SK-N-SH treated with all-trans-retinoic acid at 6 μM for 48 hours (cell line): ENCODE data around the gene PIAS3.

ENCODE experiments used
- ATAC-seq: fragments of 200-7000 bp; cut with Tn5 transposase; 3 replicates; pipeline ENCODE4 v1.9.1; 2020; ENCODE audit warnings: mild to moderate bottlenecking, moderate library complexity
- ARNTL ChIP-seq: fragments of 450-650 bp; formaldehyde crosslinking; IDR thresholded peaks from 2 replicates; pipeline ENCODE4 v1.5.0; 2020; ENCODE audit warnings: low read depth, mild to moderate bottlenecking, moderate library complexity, borderline replicate concordance
- CREB5 ChIP-seq: fragments of 250-450 bp; sonication (Bioruptor Pico); IDR thresholded peaks from 2 replicates; pipeline ENCODE4 v1.5.1; 2020; ENCODE audit warnings: low read depth, mild to moderate bottlenecking, moderate library complexity
- CSDC2 ChIP-seq: fragments of 250-450 bp; sonication (Bioruptor Pico); IDR thresholded peaks from 2 replicates; pipeline ENCODE4 v1.5.0; 2020; ENCODE audit warnings: mild to moderate bottlenecking, moderate library complexity
- ESRRG ChIP-seq: fragments of 250-450 bp; sonication (Bioruptor Pico); IDR thresholded peaks from 2 replicates; pipeline ENCODE4 v1.6.1; 2021; ENCODE audit warnings: mild to moderate bottlenecking
- GLIS3 ChIP-seq: fragments of 250-450 bp; sonication (Bioruptor Pico); IDR thresholded peaks from 2 replicates; pipeline ENCODE4 v1.5.0; 2020; ENCODE audit warnings: mild to moderate bottlenecking, moderate library complexity
- ISL1 ChIP-seq: fragments of 250-450 bp; sonication (Bioruptor Pico); IDR thresholded peaks from 2 replicates; pipeline ENCODE4 v2.1.2; 2022; ENCODE audit warnings: mild to moderate bottlenecking, moderate library complexity
- OSR1 ChIP-seq: fragments of 250-450 bp; sonication (Bioruptor Pico); IDR thresholded peaks from 2 replicates; pipeline ENCODE4 v1.8.0; 2022; ENCODE audit warnings: moderate library complexity, mild to moderate bottlenecking, inconsistent platforms
- PPARA ChIP-seq: fragments of 250-450 bp; sonication (Bioruptor Pico); IDR thresholded peaks from 2 replicates; pipeline ENCODE4 v1.5.0; 2020; ENCODE audit warnings: mild to moderate bottlenecking, borderline replicate concordance
- RARB ChIP-seq: fragments of 250-450 bp; sonication (Bioruptor Pico); IDR thresholded peaks from 2 replicates; pipeline ENCODE4 v1.8.0; 2021; ENCODE audit warnings: mild to moderate bottlenecking, moderate library complexity
- SNAI2 ChIP-seq: fragments of 250-450 bp; sonication (Bioruptor Pico); IDR thresholded peaks from 2 replicates; pipeline ENCODE4 v1.5.0; 2020; ENCODE audit warnings: mild to moderate bottlenecking, moderate library complexity
- TCF4 ChIP-seq: fragments of 250-450 bp; sonication (Bioruptor Pico); IDR thresholded peaks from 2 replicates; pipeline ENCODE4 v1.8.0; 2021; ENCODE audit warnings: mild to moderate bottlenecking, moderate library complexity, borderline replicate concordance
- TOX ChIP-seq: fragments of 250-450 bp; sonication (Bioruptor Pico); IDR thresholded peaks from 2 replicates; pipeline ENCODE4 v1.8.0; 2021; ENCODE audit warnings: mild to moderate bottlenecking, moderate library complexity, borderline replicate concordance
- TSHZ2 ChIP-seq: fragments of 250-450 bp; sonication (Bioruptor Pico); IDR thresholded peaks from 2 replicates; pipeline ENCODE4 v1.5.0; 2020; ENCODE audit warnings: mild to moderate bottlenecking, moderate library complexity
- ZC3H10 ChIP-seq: fragments of 250-450 bp; sonication (Bioruptor Pico); IDR thresholded peaks from 2 replicates; pipeline ENCODE4 v1.5.1; 2021; ENCODE audit warnings: mild to moderate bottlenecking, moderate library complexity
- ZFP3 ChIP-seq: fragments of 250-450 bp; sonication (Bioruptor Pico); IDR thresholded peaks from 2 replicates; pipeline ENCODE4 v1.5.0; 2020; ENCODE audit warnings: mild to moderate bottlenecking, moderate library complexity
- ZFP30 ChIP-seq: fragments of 450-650 bp; formaldehyde crosslinking; IDR thresholded peaks from 2 replicates; pipeline ENCODE4 v1.5.0; 2022; ENCODE audit warnings: mild to moderate bottlenecking, moderate library complexity
- ZNF565 ChIP-seq: fragments of 450-650 bp; formaldehyde crosslinking; conservative IDR thresholded peaks from 2 replicates; pipeline ENCODE4 v1.5.0; 2020; ENCODE audit warnings: low read depth, mild to moderate bottlenecking, moderate library complexity
- TF ChIP-seq, protein P1 (sequence below): fragments of 250-450 bp; sonication (Bioruptor Pico); IDR thresholded peaks from 2 replicates; pipeline ENCODE4 v1.8.0; 2021; ENCODE audit warnings: low read depth, mild to moderate bottlenecking, moderate library complexity, borderline replicate concordance
- TF ChIP-seq, protein P2 (sequence below): fragments of 250-450 bp; sonication (Bioruptor Pico); IDR thresholded peaks from 2 replicates; pipeline ENCODE4 v1.8.0; 2020; ENCODE audit warnings: mild to moderate bottlenecking, moderate library complexity, borderline replicate concordance

PIAS3 gene

DNA sequence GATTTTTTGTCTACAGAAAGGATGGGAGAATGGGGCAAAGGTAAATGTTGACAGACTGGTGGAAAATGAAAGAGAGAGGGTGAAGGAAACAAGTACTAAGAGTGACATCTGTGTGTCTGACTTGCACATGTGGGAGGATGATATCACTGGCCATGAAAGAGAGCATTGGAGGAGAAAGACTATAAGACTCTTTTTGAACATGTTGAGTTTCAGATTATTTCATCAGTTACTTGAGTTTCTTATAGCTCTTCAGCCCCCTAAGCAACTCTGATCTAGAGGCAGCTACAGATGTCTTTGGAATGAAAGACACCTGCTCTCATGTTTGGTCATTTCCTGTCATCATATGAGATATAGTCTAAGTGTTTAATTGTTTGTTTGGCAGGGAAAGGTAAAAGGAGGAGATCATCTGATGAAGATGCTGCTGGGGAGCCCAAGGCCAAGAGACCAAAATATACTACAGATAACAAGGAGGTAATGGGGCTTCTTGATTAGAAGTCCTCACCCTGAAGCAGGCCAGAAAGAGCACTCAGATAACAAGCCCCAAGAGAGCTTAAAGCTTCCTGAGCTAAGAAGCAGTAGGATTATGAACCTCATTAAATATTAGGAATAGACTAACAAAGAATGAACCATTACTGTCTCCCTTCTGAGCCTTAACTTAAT lies 30.4 kb downstream of the PIAS3 start:
- ATAC-seq = no peak
- TF ChIP-seq ZC3H10 (CRISPR knock-in tag) (no peak), TSHZ2 (CRISPR knock-in tag) (no peak), ISL1 (CRISPR knock-in tag) (no peak), TCF4 (CRISPR knock-in tag) (no peak), RARB (CRISPR knock-in tag) (no peak), CREB5 (CRISPR knock-in tag) (no peak), GLIS3 (CRISPR knock-in tag) (no peak)
- TF ChIP-seq, protein P1, sequence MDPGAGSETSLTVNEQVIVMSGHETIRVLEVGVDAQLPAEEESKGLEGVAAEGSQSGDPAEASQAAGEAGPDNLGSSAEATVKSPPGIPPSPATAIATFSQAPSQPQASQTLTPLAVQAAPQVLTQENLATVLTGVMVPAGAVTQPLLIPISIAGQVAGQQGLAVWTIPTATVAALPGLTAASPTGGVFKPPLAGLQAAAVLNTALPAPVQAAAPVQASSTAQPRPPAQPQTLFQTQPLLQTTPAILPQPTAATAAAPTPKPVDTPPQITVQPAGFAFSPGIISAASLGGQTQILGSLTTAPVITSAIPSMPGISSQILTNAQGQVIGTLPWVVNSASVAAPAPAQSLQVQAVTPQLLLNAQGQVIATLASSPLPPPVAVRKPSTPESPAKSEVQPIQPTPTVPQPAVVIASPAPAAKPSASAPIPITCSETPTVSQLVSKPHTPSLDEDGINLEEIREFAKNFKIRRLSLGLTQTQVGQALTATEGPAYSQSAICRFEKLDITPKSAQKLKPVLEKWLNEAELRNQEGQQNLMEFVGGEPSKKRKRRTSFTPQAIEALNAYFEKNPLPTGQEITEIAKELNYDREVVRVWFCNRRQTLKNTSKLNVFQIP = no peak

- ATAC-seq = no peak
- TF ChIP-seq TOX (CRISPR knock-in tag) (no peak), CREB5 (CRISPR knock-in tag) (no peak), GLIS3 (CRISPR knock-in tag) (no peak), ZFP30 (CRISPR knock-in tag) (no peak), ESRRG (CRISPR knock-in tag) (no peak), ARNTL (CRISPR knock-in tag) (no peak), ZFP3 (CRISPR knock-in tag) (no peak), ISL1 (CRISPR knock-in tag) (no peak), CSDC2 (no peak), ZNF565 (CRISPR knock-in tag) (no peak), TSHZ2 (CRISPR knock-in tag) (no peak), ZC3H10 (CRISPR knock-in tag) (no peak), PPARA (no peak), OSR1 (CRISPR knock-in tag) (no peak), SNAI2 (no peak)
- TF ChIP-seq, protein P2, sequence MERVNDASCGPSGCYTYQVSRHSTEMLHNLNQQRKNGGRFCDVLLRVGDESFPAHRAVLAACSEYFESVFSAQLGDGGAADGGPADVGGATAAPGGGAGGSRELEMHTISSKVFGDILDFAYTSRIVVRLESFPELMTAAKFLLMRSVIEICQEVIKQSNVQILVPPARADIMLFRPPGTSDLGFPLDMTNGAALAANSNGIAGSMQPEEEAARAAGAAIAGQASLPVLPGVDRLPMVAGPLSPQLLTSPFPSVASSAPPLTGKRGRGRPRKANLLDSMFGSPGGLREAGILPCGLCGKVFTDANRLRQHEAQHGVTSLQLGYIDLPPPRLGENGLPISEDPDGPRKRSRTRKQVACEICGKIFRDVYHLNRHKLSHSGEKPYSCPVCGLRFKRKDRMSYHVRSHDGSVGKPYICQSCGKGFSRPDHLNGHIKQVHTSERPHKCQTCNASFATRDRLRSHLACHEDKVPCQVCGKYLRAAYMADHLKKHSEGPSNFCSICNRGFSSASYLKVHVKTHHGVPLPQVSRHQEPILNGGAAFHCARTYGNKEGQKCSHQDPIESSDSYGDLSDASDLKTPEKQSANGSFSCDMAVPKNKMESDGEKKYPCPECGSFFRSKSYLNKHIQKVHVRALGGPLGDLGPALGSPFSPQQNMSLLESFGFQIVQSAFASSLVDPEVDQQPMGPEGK (CRISPR knock-in tag) = no peak
- TF ChIP-seq, protein P1 = no peak
These were observed 30.9 kb downstream of the PIAS3 start for GRCh38 chr1:145827966-145828365.
